Mucosa of rectum (tissue), 2 donors: Measurements from ENCODE around the gene ADGRL2.

ENCODE experiments used
- H3K27ac ChIP-seq, 2 donors: one replicate each; pipeline ENCODE4 v1.7.0; 2013; ENCODE audit warnings: inconsistent platforms in 2 of 2, low read depth in 2 of 2, low read length in 2 of 2
- H3K27me3 ChIP-seq, 2 donors: one replicate each; pipeline ENCODE4 v1.7.0; 2013; ENCODE audit warnings: low read length in 2 of 2; ENCODE audit not compliant: control insufficient read depth in 2 of 2, insufficient read depth in 2 of 2
- H3K36me3 ChIP-seq, 2 donors: one replicate each; pipeline ENCODE4 v1.7.0; 2013; ENCODE audit warnings: low read length in 2 of 2; ENCODE audit not compliant: control insufficient read depth in 2 of 2, insufficient read depth in 2 of 2
- H3K4me1 ChIP-seq, 2 donors: one replicate each; pipeline ENCODE4 v1.7.0; 2013; ENCODE audit warnings: low read length in 2 of 2, mild to moderate bottlenecking in 1 of 2; ENCODE audit not compliant: control insufficient read depth in 2 of 2, insufficient read depth in 2 of 2
- H3K4me3 ChIP-seq, 2 donors: one replicate each; pipeline ENCODE4 v1.7.0; 2013; ENCODE audit warnings: low read length in 2 of 2
- H3K9ac ChIP-seq, 2 donors: one replicate each; pipeline ENCODE4 v1.7.0; 2013; ENCODE audit warnings: low read length in 2 of 2, low read depth in 1 of 2, mild to moderate bottlenecking in 1 of 2
- H3K9me3 ChIP-seq, 2 donors: one replicate each; pipeline ENCODE4 v1.7.0; 2013; ENCODE audit warnings: low read length in 2 of 2; ENCODE audit not compliant: control insufficient read depth in 2 of 2
- donor health status: healthy.
- donor health status: Normal muscosa, but diverticular disease.

ADGRL2 gene

DNA sequence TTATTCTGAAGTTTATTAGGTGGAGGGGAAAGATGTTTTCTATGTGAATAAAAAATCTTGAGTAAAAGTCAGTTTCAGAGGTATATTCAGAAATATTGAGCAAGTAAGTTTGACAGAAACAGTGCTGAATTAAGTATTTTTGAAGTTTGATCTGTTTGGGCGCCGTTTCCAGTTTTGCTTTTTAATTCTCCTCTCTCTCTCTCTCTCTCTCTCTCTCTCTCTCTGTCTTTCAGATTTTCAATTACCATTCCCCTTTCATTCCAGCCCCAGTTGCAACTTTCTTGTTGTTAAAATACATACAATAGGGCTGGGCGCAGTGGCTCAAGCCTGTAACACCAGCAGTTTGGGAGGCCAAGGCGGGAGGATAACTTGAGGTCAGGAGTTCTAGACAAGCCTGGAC lies 24.0 kb downstream of the ADGRL2 start:
- no peak overlapping the region for H3K9ac ChIP-seq
- no peak overlapping the region for H3K27ac ChIP-seq
- H3K27me3 ChIP-seq, result no peaks in the 10 kb centered on the region
- H3K4me1 ChIP-seq, result no peaks in the 10 kb centered on the region
- H3K4me3 ChIP-seq, result no peak overlapping the region
- no peaks in the 10 kb centered on the region for H3K36me3 ChIP-seq
- no peaks in the 10 kb centered on the region for H3K9me3 ChIP-seq

DNA sequence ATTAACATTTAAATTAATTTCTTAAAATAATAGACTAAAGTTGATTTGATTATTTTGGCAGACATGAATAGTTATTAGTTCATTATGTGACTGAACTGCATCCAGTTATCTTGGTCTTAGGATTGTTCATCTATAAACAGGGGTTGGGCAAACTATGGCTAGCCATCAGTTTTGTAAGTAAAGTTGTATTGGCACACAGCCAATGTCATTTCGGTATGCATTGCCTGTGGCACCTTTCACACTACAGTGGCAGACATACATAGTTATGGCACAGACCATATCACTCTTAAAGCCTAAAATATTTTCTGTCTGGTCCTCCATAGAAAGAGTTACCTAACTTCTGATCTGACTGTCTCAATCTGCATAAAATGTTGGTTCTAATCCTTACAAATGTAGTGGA lies 27.2 kb downstream of the ADGRL2 start:
- H3K9ac ChIP-seq, result no peak overlapping the region
- no peak overlapping the region for H3K4me3 ChIP-seq
- H3K27ac ChIP-seq, result no peak overlapping the region
- H3K27me3 ChIP-seq, result no peaks in the 10 kb centered on the region
- no peaks in the 10 kb centered on the region for H3K36me3 ChIP-seq
- H3K4me1 ChIP-seq, result no peaks in the 10 kb centered on the region
- H3K9me3 ChIP-seq, result no peaks in the 10 kb centered on the region

DNA sequence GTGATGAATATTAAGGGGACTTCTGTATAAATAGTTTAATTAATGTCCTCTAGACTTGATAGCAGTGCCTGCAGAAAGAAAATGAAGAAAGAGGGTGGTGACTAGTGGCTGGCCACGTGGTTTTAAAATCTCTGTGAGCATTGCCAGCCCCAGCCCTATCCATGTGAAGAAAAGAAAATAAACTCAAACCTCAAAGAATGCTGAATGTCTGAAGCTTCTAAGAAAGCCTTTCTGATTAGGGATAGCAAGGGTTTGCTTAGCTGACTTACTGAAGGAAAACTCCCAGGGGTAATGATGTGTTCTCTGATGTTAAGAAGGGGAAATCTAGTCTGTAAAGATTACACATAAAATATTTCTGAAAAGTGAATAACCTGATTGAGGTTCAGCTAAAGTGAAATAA lies 31.8 kb downstream of the ADGRL2 start:
- Histone ChIP-seq H3K36me3 (no peaks in the 10 kb centered on the region), H3K9me3 (no peaks in the 10 kb centered on the region), H3K4me3 (no peak overlapping the region), H3K27ac (no peak overlapping the region), H3K27me3 (no peaks in the 10 kb centered on the region), H3K9ac (no peak overlapping the region), H3K4me1 (no peaks in the 10 kb centered on the region)

DNA sequence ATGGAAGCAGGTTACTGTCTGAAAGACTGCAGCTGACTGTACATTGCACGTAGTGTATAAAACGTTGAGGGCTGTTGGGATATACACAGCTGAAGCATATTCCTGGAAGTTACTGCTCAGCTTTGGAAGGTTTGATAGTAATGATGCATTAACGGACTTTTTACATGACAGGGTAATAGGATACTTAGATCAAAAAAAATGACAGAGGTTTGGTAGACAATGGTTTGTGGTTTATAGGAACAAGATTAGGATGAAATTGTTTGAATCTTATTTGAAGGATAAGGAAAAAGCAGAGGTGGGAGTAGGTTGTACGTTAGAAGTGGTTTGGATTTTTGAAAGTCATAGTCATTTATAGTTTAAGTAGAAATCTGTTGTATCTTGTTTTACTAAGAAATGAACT lies 33.0 kb downstream of the ADGRL2 start:
- Histone ChIP-seq H3K9ac (no peak overlapping the region), H3K36me3 (no peaks in the 10 kb centered on the region), H3K9me3 (no peaks in the 10 kb centered on the region), H3K27me3 (no peaks in the 10 kb centered on the region), H3K27ac (no peak overlapping the region), H3K4me1 (no peaks in the 10 kb centered on the region), H3K4me3 (no peak overlapping the region)

DNA sequence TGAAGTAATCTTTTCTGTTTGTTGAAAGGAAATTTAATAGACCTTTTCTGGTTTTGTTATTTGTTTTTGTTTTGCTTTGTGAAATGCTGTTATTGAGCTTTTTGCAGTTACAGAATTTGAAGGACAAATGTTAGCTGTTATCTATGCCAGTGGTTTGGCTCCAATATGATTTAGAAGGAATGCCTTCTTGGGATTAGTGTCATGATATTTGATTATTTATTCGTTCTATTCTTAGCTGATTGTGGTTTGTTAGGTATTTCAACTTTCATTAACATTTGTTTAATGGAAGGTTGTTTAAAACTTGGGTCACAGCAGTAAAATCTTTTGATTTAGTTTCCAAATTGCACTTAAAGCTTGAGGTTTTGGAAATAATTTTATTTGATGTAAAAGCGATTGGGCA lies 33.5 kb downstream of the ADGRL2 start:
- Histone ChIP-seq H3K27me3 (no peaks in the 10 kb centered on the region), H3K9ac (no peak overlapping the region), H3K27ac (no peak overlapping the region), H3K4me3 (no peak overlapping the region), H3K4me1 (no peaks in the 10 kb centered on the region), H3K9me3 (no peaks in the 10 kb centered on the region), H3K36me3 (no peaks in the 10 kb centered on the region)

DNA sequence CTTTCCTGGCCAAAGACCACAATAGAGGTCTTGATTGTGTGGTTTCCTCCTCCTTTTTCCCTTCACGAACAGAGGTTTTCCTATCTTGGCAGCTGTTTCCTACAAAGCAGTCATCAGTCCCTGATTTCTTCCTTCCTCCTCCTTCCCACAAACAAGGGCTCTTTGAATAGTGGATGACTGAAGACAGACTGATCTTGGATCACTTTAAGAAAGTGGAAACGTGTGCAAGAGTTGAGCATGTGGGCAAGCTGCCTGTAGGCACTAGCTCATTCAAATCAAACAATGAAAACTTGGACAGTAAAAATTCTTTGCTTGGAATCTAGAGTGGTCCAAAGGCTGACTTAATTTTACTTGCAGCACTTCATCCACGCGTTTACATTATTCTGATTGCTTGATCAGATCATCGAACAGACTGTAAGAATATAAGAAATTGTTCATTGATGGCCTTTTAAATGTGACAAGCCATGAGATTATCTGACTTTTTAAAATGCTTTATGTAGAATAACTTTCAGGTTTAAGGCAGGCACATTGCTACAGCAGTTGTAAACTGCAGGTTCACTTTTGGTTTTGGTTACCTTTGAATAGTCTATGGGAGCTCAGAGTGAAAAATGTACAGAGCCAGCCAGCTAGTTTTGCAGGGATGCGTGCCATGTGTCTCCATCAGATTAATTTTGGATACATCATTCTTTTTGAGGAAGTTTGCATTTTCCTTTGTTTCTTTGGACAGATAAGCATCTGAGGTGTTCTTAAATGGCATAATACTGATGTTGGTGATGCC lies 34.4 kb downstream of the ADGRL2 start:
- Histone ChIP-seq H3K4me3 (no peak overlapping the region), H3K9ac (no peak overlapping the region), H3K36me3 (no peaks in the 10 kb centered on the region), H3K4me1 (no peaks in the 10 kb centered on the region), H3K9me3 (no peaks in the 10 kb centered on the region), H3K27me3 (no peaks in the 10 kb centered on the region), H3K27ac (no peak overlapping the region)

DNA sequence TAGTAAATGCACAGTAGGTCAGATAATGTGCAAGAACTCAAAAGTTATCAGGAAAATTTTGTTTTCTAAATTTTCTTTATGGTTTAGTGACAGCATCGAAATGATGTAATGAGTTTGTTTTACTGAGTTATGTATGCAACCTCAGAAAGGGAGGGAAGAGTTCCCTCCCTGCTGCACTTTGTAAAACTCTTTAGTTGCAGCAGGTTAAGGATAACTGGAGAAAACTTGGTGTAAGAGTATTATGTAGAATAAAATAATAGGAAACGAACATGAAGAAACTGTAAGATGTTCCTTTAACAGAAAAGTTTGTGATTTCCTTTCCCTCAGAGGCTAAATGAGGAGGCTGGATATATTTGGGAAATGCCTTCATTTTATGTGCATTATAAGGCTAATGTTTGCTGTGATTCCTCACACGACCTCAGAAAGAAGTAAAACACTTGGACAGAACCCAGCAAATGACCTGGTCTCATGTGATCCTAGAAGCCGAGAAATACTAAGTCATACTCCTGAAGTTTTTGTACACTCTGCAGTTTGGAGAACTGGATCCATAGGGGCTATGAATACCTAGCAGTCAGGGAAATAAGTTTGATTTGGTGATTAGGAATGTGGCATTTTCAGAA lies 35.4 kb downstream of the ADGRL2 start:
- no peaks in the 10 kb centered on the region for H3K4me1 ChIP-seq
- no peak overlapping the region for H3K27ac ChIP-seq
- no peak overlapping the region for H3K4me3 ChIP-seq
- no peaks in the 10 kb centered on the region for H3K27me3 ChIP-seq
- no peak overlapping the region for H3K9ac ChIP-seq
- H3K9me3 ChIP-seq, result no peaks in the 10 kb centered on the region
- no peaks in the 10 kb centered on the region for H3K36me3 ChIP-seq

DNA sequence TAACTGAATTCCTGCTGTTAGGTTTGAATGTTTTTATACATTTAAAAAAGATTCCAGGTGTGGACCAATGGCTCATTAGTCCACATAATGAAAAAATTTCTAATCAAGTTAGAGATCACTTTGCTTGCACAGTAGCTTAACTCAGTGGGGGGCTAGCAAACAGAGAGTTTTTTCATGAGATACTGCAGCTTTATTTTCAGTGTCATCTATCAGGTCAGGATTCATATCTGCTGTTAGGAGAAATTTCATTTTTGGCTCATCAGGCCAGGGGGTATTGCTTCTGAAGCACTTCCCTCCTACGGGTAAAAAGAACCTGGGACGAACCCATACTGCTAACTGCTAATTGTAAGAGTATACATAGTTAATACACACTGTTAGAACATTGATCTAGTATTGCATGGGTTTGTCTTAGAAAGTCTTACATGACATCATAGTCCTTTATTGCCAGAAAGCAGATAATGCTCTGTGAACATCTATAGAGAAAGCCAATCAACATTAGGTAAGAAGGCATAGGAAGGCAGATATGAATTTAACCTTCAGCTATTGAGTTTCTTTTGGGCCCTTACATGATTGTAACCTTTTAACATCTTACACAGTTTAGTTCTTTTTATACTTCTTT lies 38.0 kb downstream of the ADGRL2 start:
- H3K36me3 ChIP-seq, result no peaks in the 10 kb centered on the region
- H3K9ac ChIP-seq, result no peak overlapping the region
- no peaks in the 10 kb centered on the region for H3K27me3 ChIP-seq
- H3K9me3 ChIP-seq, result no peaks in the 10 kb centered on the region
- H3K27ac ChIP-seq, result no peak overlapping the region
- no peak overlapping the region for H3K4me3 ChIP-seq
- H3K4me1 ChIP-seq, result no peaks in the 10 kb centered on the region

DNA sequence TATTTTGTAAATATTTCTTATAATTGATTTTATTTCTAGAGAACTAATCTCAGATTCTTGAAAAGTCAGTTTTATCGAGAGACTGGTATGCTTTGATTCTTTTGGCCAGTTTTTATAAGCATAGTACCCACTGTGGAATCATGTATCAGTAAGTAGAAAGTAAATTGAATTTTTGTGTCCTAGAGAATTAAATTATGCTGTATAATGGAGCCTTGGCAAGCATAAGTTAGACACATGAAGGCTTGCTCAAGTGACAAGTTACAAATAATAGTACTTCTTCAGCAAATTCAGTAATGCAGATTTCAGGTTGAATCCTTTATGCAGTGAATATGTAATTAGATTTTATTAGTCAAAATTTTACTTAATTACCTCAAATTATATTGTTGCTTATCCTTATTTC lies 40.1 kb downstream of the ADGRL2 start:
- H3K9me3 ChIP-seq, result no peaks in the 10 kb centered on the region
- no peak overlapping the region for H3K4me3 ChIP-seq
- no peaks in the 10 kb centered on the region for H3K36me3 ChIP-seq
- H3K27ac ChIP-seq, result no peak overlapping the region
- H3K27me3 ChIP-seq, result no peaks in the 10 kb centered on the region
- H3K4me1 ChIP-seq, result no peaks in the 10 kb centered on the region
- no peak overlapping the region for H3K9ac ChIP-seq

DNA sequence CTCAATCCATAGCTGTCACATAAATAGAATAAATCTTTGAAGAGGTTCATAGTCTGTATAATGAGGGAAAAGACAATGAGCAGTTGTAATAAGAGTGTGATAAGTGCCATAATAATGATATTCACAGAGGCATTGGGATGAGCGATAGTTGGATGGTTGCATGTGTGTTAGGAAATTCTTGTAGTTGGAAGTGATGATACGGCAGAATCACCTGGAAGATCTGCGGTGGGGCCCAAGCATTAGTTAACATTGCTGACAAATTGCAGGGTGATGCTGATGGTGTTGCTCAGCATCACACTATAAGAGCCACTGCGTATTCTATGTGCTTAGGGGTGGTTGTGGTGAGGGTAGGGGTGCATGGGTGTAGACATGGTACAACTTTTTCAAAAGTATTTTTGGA lies 41.1 kb downstream of the ADGRL2 start:
- no peak overlapping the region for H3K27ac ChIP-seq
- H3K36me3 ChIP-seq, result no peaks in the 10 kb centered on the region
- H3K4me1 ChIP-seq, result peaks cover 0 to 2% of the 10 kb centered on the region in 2 donors
- H3K27me3 ChIP-seq, result no peaks in the 10 kb centered on the region
- no peak overlapping the region for H3K4me3 ChIP-seq
- no peak overlapping the region for H3K9ac ChIP-seq
- H3K9me3 ChIP-seq, result no peaks in the 10 kb centered on the region
